ENCODE measurements around the gene PLLP. TPM values are rescaled to one million over a fixed set of nuclear protein-coding genes. Genes with fewer than 3 reads are reported as not detected.

The PLLP gene
- total RNA-seq, 1 donor from 2014 or later, result 13.7 TPM

DNA sequence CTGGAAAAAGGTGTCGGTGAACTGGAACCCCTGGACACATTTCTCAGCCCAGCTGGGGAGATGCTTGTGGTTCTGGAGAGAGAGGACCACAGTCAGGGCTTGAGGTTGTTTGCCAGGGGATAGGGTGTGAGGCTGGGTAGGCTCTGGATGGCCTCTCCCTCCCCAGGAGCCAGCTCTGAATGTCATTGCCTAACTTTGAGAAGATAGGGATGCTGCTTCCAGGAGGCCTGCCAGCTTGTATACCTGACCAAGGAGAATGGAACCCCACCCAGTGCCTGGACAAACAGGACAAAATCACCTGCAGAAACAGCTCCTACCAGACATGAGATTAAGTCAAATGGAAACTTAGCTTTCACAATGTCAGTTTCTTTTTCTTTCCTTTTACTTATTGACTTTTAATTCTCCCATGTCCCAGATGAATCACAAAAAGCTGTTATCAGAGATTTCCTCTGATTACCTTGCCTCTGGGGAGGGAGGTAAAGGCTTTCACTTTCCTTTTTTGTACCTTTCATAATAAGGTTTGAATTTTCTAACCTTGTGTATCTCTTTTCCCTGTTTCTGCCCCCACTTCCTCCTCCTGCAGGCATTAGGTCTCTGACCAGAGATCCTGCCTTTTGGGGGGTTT, 29.8 kb upstream of the PLLP start:
- DNase-seq (ENCODE audit: low read depth) (peak; percentile 23), FAIRE-seq (no peak)
- TF ChIP-seq, protein P1, sequence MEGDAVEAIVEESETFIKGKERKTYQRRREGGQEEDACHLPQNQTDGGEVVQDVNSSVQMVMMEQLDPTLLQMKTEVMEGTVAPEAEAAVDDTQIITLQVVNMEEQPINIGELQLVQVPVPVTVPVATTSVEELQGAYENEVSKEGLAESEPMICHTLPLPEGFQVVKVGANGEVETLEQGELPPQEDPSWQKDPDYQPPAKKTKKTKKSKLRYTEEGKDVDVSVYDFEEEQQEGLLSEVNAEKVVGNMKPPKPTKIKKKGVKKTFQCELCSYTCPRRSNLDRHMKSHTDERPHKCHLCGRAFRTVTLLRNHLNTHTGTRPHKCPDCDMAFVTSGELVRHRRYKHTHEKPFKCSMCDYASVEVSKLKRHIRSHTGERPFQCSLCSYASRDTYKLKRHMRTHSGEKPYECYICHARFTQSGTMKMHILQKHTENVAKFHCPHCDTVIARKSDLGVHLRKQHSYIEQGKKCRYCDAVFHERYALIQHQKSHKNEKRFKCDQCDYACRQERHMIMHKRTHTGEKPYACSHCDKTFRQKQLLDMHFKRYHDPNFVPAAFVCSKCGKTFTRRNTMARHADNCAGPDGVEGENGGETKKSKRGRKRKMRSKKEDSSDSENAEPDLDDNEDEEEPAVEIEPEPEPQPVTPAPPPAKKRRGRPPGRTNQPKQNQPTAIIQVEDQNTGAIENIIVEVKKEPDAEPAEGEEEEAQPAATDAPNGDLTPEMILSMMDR (IDR thresholded peaks at IDR 0.05; ENCODE audit: insufficient read depth, low read length, severe bottlenecking), result no peak
- Histone ChIP-seq H3K27me3 (ENCODE audit: control insufficient read depth, insufficient read depth, low read length) (peaks cover 2% of the 10 kb centered on the region), H3K36me3 (ENCODE audit: control insufficient read depth, insufficient read depth, low read length) (no peaks in the 10 kb centered on the region), H3K4me3 (ENCODE audit: low read depth, low read length) (no peak overlapping the region)

DNA sequence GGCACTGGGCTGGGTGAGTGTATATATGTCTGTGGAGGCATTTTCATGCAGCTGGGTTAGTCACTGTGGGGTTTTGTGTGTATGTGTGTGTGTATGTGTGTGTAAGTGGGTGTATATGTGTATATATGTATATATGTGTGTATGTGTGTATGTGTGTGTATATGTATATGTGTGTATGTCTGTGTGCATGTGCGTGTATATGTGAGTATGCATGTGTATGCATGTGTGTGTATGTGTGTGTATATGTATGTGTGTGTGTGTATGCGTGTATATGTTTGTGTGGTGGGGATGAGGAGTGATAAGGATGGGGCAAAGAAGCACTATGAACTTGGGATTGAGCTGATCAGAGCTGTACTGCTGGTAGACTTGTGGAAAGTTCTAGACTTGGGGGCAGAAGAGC, 29.0 kb upstream of the PLLP start:
- Histone ChIP-seq H3K4me3 (ENCODE audit: low read depth, low read length) (no peak overlapping the region), H3K36me3 (ENCODE audit: control insufficient read depth, insufficient read depth, low read length) (no peaks in the 10 kb centered on the region), H3K27me3 (ENCODE audit: control insufficient read depth, insufficient read depth, low read length) (peaks cover 2% of the 10 kb centered on the region)
- TF ChIP-seq, protein P1 (IDR thresholded peaks at IDR 0.05; ENCODE audit: insufficient read depth, low read length, severe bottlenecking), result no peak
- FAIRE-seq, result peak; percentile 83
- DNase-seq (ENCODE audit: low read depth), result no peak

DNA sequence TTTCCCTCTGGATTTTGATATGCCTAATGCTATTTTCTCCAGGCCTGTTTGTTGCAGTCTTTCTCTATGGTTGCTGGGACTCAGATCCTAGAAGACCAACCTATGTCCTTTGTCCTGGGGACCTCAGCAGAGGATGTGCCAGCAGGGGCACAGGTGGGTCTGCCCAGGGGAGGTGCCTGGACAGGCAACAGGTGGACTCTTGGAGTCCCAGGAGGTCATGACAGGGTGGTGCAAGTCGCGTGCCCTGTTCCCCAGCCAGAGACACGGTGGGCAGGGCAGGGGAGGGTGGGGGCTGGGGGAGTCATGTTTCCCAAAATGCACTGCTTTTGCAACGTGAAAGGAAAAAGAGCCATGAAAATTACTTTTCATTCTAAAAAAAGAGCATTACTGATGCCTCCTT, 26.3 kb upstream of the PLLP start:
- H3K27me3 ChIP-seq (ENCODE audit: control insufficient read depth, insufficient read depth, low read length), result peaks cover 3% of the 10 kb centered on the region
- FAIRE-seq (no peak), DNase-seq (ENCODE audit: low read depth) (no peak)
- TF ChIP-seq, protein P1 (IDR thresholded peaks at IDR 0.05; ENCODE audit: insufficient read depth, low read length, severe bottlenecking), result no peak
- no peak overlapping the region for H3K4me3 ChIP-seq (ENCODE audit: low read depth, low read length)
- H3K36me3 ChIP-seq (ENCODE audit: control insufficient read depth, insufficient read depth, low read length), result no peaks in the 10 kb centered on the region

DNA sequence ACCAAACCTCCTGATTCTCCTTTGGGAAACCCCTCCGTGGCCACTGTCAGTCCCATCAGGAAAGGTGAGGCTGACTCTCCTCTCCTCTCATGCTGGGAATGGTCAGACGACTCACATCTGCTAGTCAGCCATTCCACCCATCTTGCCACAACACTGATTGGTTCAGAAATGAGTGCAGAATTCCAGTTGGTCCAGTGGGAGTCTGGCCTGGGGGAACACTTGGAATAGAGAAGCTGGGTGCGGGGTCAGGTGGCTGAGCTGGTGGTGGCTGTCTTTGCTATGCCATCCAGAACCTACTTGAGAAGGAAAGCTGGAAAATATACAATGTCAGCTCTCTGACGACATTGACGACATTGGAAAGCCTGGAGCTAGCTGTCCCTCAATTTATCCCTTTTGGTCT, 23.6 kb upstream of the PLLP start:
- H3K27me3 ChIP-seq (ENCODE audit: control insufficient read depth, insufficient read depth, low read length), result peaks cover 3% of the 10 kb centered on the region
- FAIRE-seq, result no peak
- H3K4me3 ChIP-seq (ENCODE audit: low read depth, low read length), result no peak overlapping the region
- peak; percentile 41 for DNase-seq (ENCODE audit: low read depth)
- H3K36me3 ChIP-seq (ENCODE audit: control insufficient read depth, insufficient read depth, low read length), result no peaks in the 10 kb centered on the region
- TF ChIP-seq, protein P1 (IDR thresholded peaks at IDR 0.05; ENCODE audit: insufficient read depth, low read length, severe bottlenecking), result no peak

DNA sequence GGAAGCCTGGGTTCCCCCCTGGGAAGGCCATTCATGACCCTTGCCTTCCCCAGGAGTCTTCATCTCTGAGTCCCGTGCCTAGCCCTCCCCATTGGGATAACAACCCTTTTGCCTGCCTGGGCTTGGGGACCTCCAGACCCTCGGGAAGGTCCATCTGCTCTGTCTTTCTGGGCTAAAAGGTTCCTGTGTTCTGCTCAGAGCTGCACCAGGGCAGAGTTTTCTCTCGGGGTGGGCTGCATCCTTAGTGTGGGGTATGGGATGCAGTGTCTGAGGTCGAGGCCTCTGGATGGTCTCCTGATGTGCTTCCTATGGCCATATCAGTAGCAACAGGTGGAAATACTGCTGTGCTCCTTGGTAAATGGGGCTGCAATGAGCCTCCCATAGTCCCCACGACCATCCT, 22.9 kb upstream of the PLLP start:
- H3K27me3 ChIP-seq (ENCODE audit: control insufficient read depth, insufficient read depth, low read length), result peaks cover 3% of the 10 kb centered on the region
- H3K36me3 ChIP-seq (ENCODE audit: control insufficient read depth, insufficient read depth, low read length), result no peaks in the 10 kb centered on the region
- FAIRE-seq (no peak), DNase-seq (ENCODE audit: low read depth) (no peak)
- H3K4me3 ChIP-seq (ENCODE audit: low read depth, low read length), result no peak overlapping the region
- TF ChIP-seq, protein P1 (IDR thresholded peaks at IDR 0.05; ENCODE audit: insufficient read depth, low read length, severe bottlenecking), result no peak
